H7 (cell line): ENCODE measurements around the gene VCL. TPM values are rescaled to one million over a fixed set of nuclear protein-coding genes. Genes with fewer than 3 reads are reported as not detected.
"Not testable (repeated sequence)": the region's sequence is repeated elsewhere in the genome, so short reads cannot be mapped to it uniquely, and the experiment has no call there.

Source experiments
- DNase-seq: peaks from one replicate; pipeline ENCODE4 v3.0.0; 2012
- H3K27me3 ChIP-seq: 2 replicates; pipeline ENCODE4 v1.6.0; 2011; ENCODE audit warnings: mild to moderate bottlenecking, low read length; ENCODE audit not compliant: control insufficient read depth, insufficient read depth
- H3K36me3 ChIP-seq: replicated peaks from 2 replicates; pipeline ENCODE4 v1.5.1; 2011; ENCODE audit warnings: low read length; ENCODE audit not compliant: control insufficient read depth, insufficient read depth
- H3K4me3 ChIP-seq: 2 replicates; pipeline ENCODE4 v1.5.1; 2011; ENCODE audit warnings: low read depth, mild to moderate bottlenecking, control low read depth, low read length, moderate library complexity; ENCODE audit not compliant: insufficient read depth
- total RNA-seq: library from RNA; depleted of rRNA; stranded (reverse); fragments of >200 nt; shearing (Covaris generic); gene quantifications from 2 replicates; pipeline ENCODE4 v1.2.3, GENCODE V29; 2014

The VCL gene
- total RNA-seq, 1 experiment from 2014 or later = 194 TPM

GRCh38 chr10:73983096-73984047 lies 14.5 kb upstream of the VCL start:
- DNase-seq = no peak
- H3K36me3 ChIP-seq = no peaks in the 10 kb centered on the region
- no peaks in the 10 kb centered on the region for H3K27me3 ChIP-seq
- no peak overlapping the region for H3K4me3 ChIP-seq

- DNase-seq = no peak
- Histone ChIP-seq H3K4me3 (no peak overlapping the region), H3K27me3 (no peaks in the 10 kb centered on the region), H3K36me3 (no peaks in the 10 kb centered on the region)
Observed at GRCh38 chr10:73989594-73990150, 8.2 kb upstream of the VCL start.

GRCh38 chr10:73991203-73991883 lies 6.6 kb upstream of the VCL start:
- Histone ChIP-seq H3K27me3 (no peaks in the 10 kb centered on the region), H3K4me3 (no peak overlapping the region), H3K36me3 (no peaks in the 10 kb centered on the region)
- no peak for DNase-seq

DNA sequence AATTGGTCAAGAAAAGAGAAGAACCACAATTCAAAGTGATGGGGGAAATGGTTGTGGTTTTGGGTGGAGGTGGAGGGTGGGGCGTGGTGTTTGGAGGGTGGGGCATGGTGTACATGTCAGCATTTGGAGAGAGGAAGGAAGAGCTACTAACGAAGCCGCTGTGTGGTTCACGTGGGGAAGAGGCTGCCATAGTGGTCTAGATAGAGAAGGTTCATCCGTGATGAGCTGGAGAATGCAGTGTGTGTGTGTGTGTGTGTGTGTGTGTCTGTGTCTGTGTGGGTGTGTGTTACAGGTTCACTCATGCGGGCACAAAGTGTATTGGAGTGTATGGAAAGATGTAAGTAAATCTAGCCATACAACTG lies 6.1 kb upstream of the VCL start:
- Histone ChIP-seq H3K27me3 (no peaks in the 10 kb centered on the region), H3K36me3 (no peaks in the 10 kb centered on the region), H3K4me3 (no peak overlapping the region)
- no peak for DNase-seq

GRCh38 chr10:73992899-73993788 lies 4.8 kb upstream of the VCL start:
- no peaks in the 10 kb centered on the region for H3K36me3 ChIP-seq
- H3K4me3 ChIP-seq = no peak overlapping the region
- no peaks in the 10 kb centered on the region for H3K27me3 ChIP-seq
- no peak for DNase-seq

- H3K36me3 ChIP-seq = 0 out of 2 replicates have a peak, but pooled peaks cover 3% of the 10 kb centered on the region
- H3K27me3 ChIP-seq = no peaks in the 10 kb centered on the region
- DNase-seq = no peak
- H3K4me3 ChIP-seq = no peak overlapping the region
Observed at GRCh38 chr10:73995035-73995358, 2.9 kb upstream of the VCL start.

- no peak for DNase-seq
- Histone ChIP-seq H3K4me3 (peak overlapping the region; percentile 50), H3K36me3 (peaks cover 7% of the 10 kb centered on the region), H3K27me3 (no peaks in the 10 kb centered on the region)
Observed at GRCh38 chr10:73997461-73997786, 492 bp upstream of the VCL start.

- Histone ChIP-seq H3K27me3 (no peaks in the 10 kb centered on the region), H3K36me3 (peaks cover 7% of the 10 kb centered on the region), H3K4me3 (peak overlapping the region; percentile 95)
- DNase-seq = no peak
Observed at GRCh38 chr10:73998623-73998928, 660 bp downstream of the VCL start.

GRCh38 chr10:73998929-73999691 lies 1.2 kb downstream of the VCL start:
- H3K4me3 ChIP-seq = peak overlapping the region; percentile 95

GRCh38 chr10:73999703-74000102 lies 1.8 kb downstream of the VCL start:
- peak overlapping the region; percentile 95 for H3K4me3 ChIP-seq
- H3K36me3 ChIP-seq = peaks cover 7% of the 10 kb centered on the region
- no peak for DNase-seq
- H3K27me3 ChIP-seq = no peaks in the 10 kb centered on the region

More at GRCh38 chr10:73998929-73999691, 1.2 kb downstream of the VCL start:
- DNase-seq = peak; percentile 70
- no peaks in the 10 kb centered on the region for H3K27me3 ChIP-seq
- H3K36me3 ChIP-seq = peaks cover 7% of the 10 kb centered on the region

GRCh38 chr10:74000244-74000643 lies 2.3 kb downstream of the VCL start:
- H3K4me3 ChIP-seq, H3K36me3 ChIP-seq, DNase-seq, H3K27me3 ChIP-seq: not testable (repeated sequence)

- H3K4me3 ChIP-seq = peak overlapping the region; percentile 4; the same call in 1 of the 2 replicates
- DNase-seq = no peak
- H3K27me3 ChIP-seq = no peaks in the 10 kb centered on the region
- peaks cover 7% of the 10 kb centered on the region for H3K36me3 ChIP-seq
Observed at GRCh38 chr10:74000892-74001669, 3.2 kb downstream of the VCL start.

- no peak for DNase-seq
- no peaks in the 10 kb centered on the region for H3K27me3 ChIP-seq
- no peaks in the 10 kb centered on the region; the same call in none of the 2 replicates for H3K36me3 ChIP-seq
- no peak overlapping the region for H3K4me3 ChIP-seq
Observed at GRCh38 chr10:74006269-74006668, 8.4 kb downstream of the VCL start.
